Measurements from ENCODE around the gene KCNA3.

- no peak for TF ChIP-seq CTCF (conservative IDR thresholded peaks at IDR 0.05)
- TF ChIP-seq EZH2 (IDR thresholded peaks at IDR 0.05; ENCODE audit: low read depth): no peak
Observed at GRCh38 chr1:110684491-110684890, 9.8 kb upstream of the KCNA3 start.

All from PC-9 (cell line).